Activated CD4-positive, alpha-beta T cell treated with anti-CD3 and anti-CD28 coated beads for 36 hours (primary cell): Measurements from ENCODE around the gene FSTL4. TPM values are rescaled to one million over a fixed set of nuclear protein-coding genes. Genes with fewer than 3 reads are reported as not detected.
"Not testable (repeated sequence)": the region's sequence is repeated elsewhere in the genome, so short reads cannot be mapped to it uniquely, and the experiment has no call there.

Experiments used
- ATAC-seq: fragments of 200-7000 bp; cut with Tn5 transposase; one replicate; pipeline ENCODE4 v1.10.0; 2021; ENCODE audit warnings: mild to moderate bottlenecking, moderate library complexity
- CTCF ChIA-PET: fragments of 350-600 bp; sonication (Branson Sonifier 250); formaldehyde crosslinking; loops from one replicate; lab custom pipeline; 2021; ENCODE audit warnings: antibody characterized with exemption; lab: Charles Lee
- POLR2A ChIA-PET: fragments of 350-600 bp; sonication (Branson Sonifier 250); formaldehyde crosslinking; loops from one replicate; lab custom pipeline; 2021; ENCODE audit warnings: antibody characterized with exemption, inconsistent platforms; lab: Charles Lee
- DNase-seq: peaks from one replicate; pipeline ENCODE4 v3.0.0-alpha.2; 2020
- H3K27ac Mint-ChIP-seq: one replicate; pipeline ENCODE4 v1.8.0; 2021; ENCODE audit warnings: mixed read lengths
- H3K27me3 Mint-ChIP-seq: one replicate; pipeline ENCODE4 v1.8.0; 2021; ENCODE audit warnings: mixed read lengths
- H3K36me3 Mint-ChIP-seq: one replicate; pipeline ENCODE4 v1.8.0; 2021; ENCODE audit warnings: low read depth, mixed read lengths
- H3K4me1 Mint-ChIP-seq: one replicate; pipeline ENCODE4 v1.8.0; 2021; ENCODE audit warnings: mixed read lengths
- H3K4me3 Mint-ChIP-seq: one replicate; pipeline ENCODE4 v1.8.0; 2021; ENCODE audit warnings: mild to moderate bottlenecking, moderate library complexity, mixed read lengths
- H3K9me3 Mint-ChIP-seq: one replicate; pipeline ENCODE4 v1.8.0; 2021; ENCODE audit warnings: low read depth, mixed read lengths
- intact Hi-C, 2 experiments: fragments of 100-400 bp; cut with DNase I in 1 of 2; cut with micrococcal nuclease in 1 of 2; formaldehyde crosslinking; loops; one replicate each; pipeline versions ENCODE4 v1.14.2 to v1.15.1; 2022 to 2024; cut with DNase I, micrococcal nuclease
- total RNA-seq, 2 experiments: library from RNA; stranded (reverse); gene quantifications; one replicate each; pipeline ENCODE4 v1.2.3, GENCODE V29; 2021

FSTL4 gene
- total RNA-seq, 2 experiments from 2014 or later, result not detected

GRCh38 chr5:133201310-133201709 lies 411.0 kb downstream of the FSTL4 start:
- H3K4me3 Mint-ChIP-seq, result no peak overlapping the region
- no peaks in the 10 kb centered on the region for H3K27me3 Mint-ChIP-seq
- ChIA-PET CTCF (no interaction called here), POLR2A (no interaction called here)
- intact Hi-C loops, result no loop called here
- H3K27ac Mint-ChIP-seq, result no peak overlapping the region
- ATAC-seq (no peak), DNase-seq (no peak)
- no peaks in the 10 kb centered on the region for H3K36me3 Mint-ChIP-seq
- H3K9me3 Mint-ChIP-seq, result no peaks in the 10 kb centered on the region
- no peaks in the 10 kb centered on the region for H3K4me1 Mint-ChIP-seq

GRCh38 chr5:133200256-133200655 lies 412.1 kb downstream of the FSTL4 start:
- ChIA-PET CTCF (interaction anchor here (0.6 kb wide), 1 partner anchor 150 kb away, joined by 3 read pairs; no protein-coding TSS in a partner anchor), POLR2A (no interaction called here)
- DNase-seq (no peak), ATAC-seq (no peak)
- H3K27me3 Mint-ChIP-seq, result no peaks in the 10 kb centered on the region
- no peaks in the 10 kb centered on the region for H3K9me3 Mint-ChIP-seq
- no peaks in the 10 kb centered on the region for H3K36me3 Mint-ChIP-seq
- H3K4me3 Mint-ChIP-seq, result no peak overlapping the region
- H3K4me1 Mint-ChIP-seq, result no peaks in the 10 kb centered on the region
- intact Hi-C loops, result no loop called here
- H3K27ac Mint-ChIP-seq, result no peak overlapping the region

GRCh38 chr5:133199417-133200178 lies 412.7 kb downstream of the FSTL4 start:
- no peaks in the 10 kb centered on the region for H3K27me3 Mint-ChIP-seq
- intact Hi-C loops, result no loop called here
- no peak overlapping the region for H3K4me3 Mint-ChIP-seq
- ATAC-seq (no peak), DNase-seq (no peak)
- H3K27ac Mint-ChIP-seq, result no peak overlapping the region
- no peaks in the 10 kb centered on the region for H3K9me3 Mint-ChIP-seq
- CTCF ChIA-PET, result no interaction called here
- POLR2A ChIA-PET, result no interaction called here
- H3K4me1 Mint-ChIP-seq, result no peaks in the 10 kb centered on the region
- H3K36me3 Mint-ChIP-seq, result no peaks in the 10 kb centered on the region

GRCh38 chr5:133198511-133198910 lies 413.8 kb downstream of the FSTL4 start:
- no peaks in the 10 kb centered on the region for H3K27me3 Mint-ChIP-seq
- no peaks in the 10 kb centered on the region for H3K36me3 Mint-ChIP-seq
- DNase-seq, result no peak
- H3K9me3 Mint-ChIP-seq, result no peaks in the 10 kb centered on the region
- intact Hi-C loops, result no loop called here
- H3K27ac Mint-ChIP-seq, result no peak overlapping the region
- no peaks in the 10 kb centered on the region for H3K4me1 Mint-ChIP-seq
- no peak for ATAC-seq
- ChIA-PET POLR2A (no interaction called here), CTCF (no interaction called here)
- H3K4me3 Mint-ChIP-seq, result no peak overlapping the region

- Mint-ChIP-seq H3K4me3 (no peak overlapping the region), H3K4me1 (no peaks in the 10 kb centered on the region), H3K36me3 (no peaks in the 10 kb centered on the region), H3K27me3 (no peaks in the 10 kb centered on the region), H3K9me3 (no peaks in the 10 kb centered on the region), H3K27ac (no peak overlapping the region)
- CTCF ChIA-PET, result interaction anchor here (0.7 kb wide), 1 partner anchor 817 kb away, joined by 3 read pairs; no protein-coding TSS in a partner anchor
- ATAC-seq, result no peak
- intact Hi-C loops, result no loop called here
- no peak for DNase-seq
- POLR2A ChIA-PET, result no interaction called here
Measured at GRCh38 chr5:133196441-133197085, 415.8 kb downstream of the FSTL4 start.

GRCh38 chr5:133195250-133195649 lies 417.1 kb downstream of the FSTL4 start:
- H3K27me3 Mint-ChIP-seq, result no peaks in the 10 kb centered on the region
- CTCF ChIA-PET, result interaction anchor here (0.5 to 0.6 kb wide), 2 partner anchors 93 to 693 kb away, joined by 3 to 4 read pairs; no protein-coding TSS in a partner anchor
- intact Hi-C loops, result no loop called here
- DNase-seq (no peak), ATAC-seq (no peak)
- no peak overlapping the region for H3K27ac Mint-ChIP-seq
- no peaks in the 10 kb centered on the region for H3K4me1 Mint-ChIP-seq
- H3K9me3 Mint-ChIP-seq, result no peaks in the 10 kb centered on the region
- POLR2A ChIA-PET, result no interaction called here
- no peak overlapping the region for H3K4me3 Mint-ChIP-seq
- no peaks in the 10 kb centered on the region for H3K36me3 Mint-ChIP-seq

- Mint-ChIP-seq H3K9me3 (no peaks in the 10 kb centered on the region), H3K27ac (no peak overlapping the region), H3K4me3 (no peak overlapping the region), H3K36me3 (no peaks in the 10 kb centered on the region), H3K4me1 (no peaks in the 10 kb centered on the region), H3K27me3 (peaks cover 2% of the 10 kb centered on the region)
- DNase-seq (no peak), ATAC-seq (no peak)
- POLR2A ChIA-PET, result no interaction called here
- intact Hi-C loops, result no loop called here
- CTCF ChIA-PET, result no interaction called here
Measured at GRCh38 chr5:133193794-133194193, 418.5 kb downstream of the FSTL4 start.

GRCh38 chr5:133192716-133193115 lies 419.6 kb downstream of the FSTL4 start:
- ChIA-PET CTCF (interaction anchor here (0.6 to 0.7 kb wide), 2 partner anchors 81 to 82 kb away, joined by 3 read pairs; no protein-coding TSS in a partner anchor), POLR2A (no interaction called here)
- Mint-ChIP-seq H3K9me3 (no peaks in the 10 kb centered on the region), H3K36me3 (no peaks in the 10 kb centered on the region), H3K27ac (no peak overlapping the region), H3K4me1 (no peaks in the 10 kb centered on the region), H3K27me3 (peaks cover 2% of the 10 kb centered on the region), H3K4me3 (no peak overlapping the region)
- ATAC-seq (no peak), DNase-seq (no peak)
- intact Hi-C loops, result no loop called here

- POLR2A ChIA-PET, result no interaction called here
- DNase-seq (no peak), ATAC-seq (no peak)
Measured at GRCh38 chr5:133189881-133190280, 422.5 kb downstream of the FSTL4 start.

GRCh38 chr5:133179405-133179804 lies 432.9 kb downstream of the FSTL4 start:
- DNase-seq, result no peak
- Mint-ChIP-seq H3K36me3 (no peaks in the 10 kb centered on the region), H3K4me1 (no peaks in the 10 kb centered on the region), H3K4me3 (no peak overlapping the region), H3K27me3 (no peaks in the 10 kb centered on the region), H3K9me3 (no peaks in the 10 kb centered on the region), H3K27ac (no peak overlapping the region)
- ChIA-PET CTCF (no interaction called here), POLR2A (no interaction called here)
- no peak for ATAC-seq
- intact Hi-C loops, result no loop called here

More at GRCh38 chr5:133189881-133190280, 422.5 kb downstream of the FSTL4 start:
- Mint-ChIP-seq H3K9me3 (no peaks in the 10 kb centered on the region), H3K4me1 (no peaks in the 10 kb centered on the region), H3K36me3 (no peaks in the 10 kb centered on the region), H3K27ac (no peak overlapping the region), H3K4me3 (no peak overlapping the region), H3K27me3 (peaks cover 2% of the 10 kb centered on the region)
- CTCF ChIA-PET, result interaction anchor here (0.6 kb wide), 1 partner anchor 137 kb away, joined by 3 read pairs; no protein-coding TSS in a partner anchor
- intact Hi-C loops, result no loop called here

GRCh38 chr5:133170756-133171387 lies 441.5 kb downstream of the FSTL4 start:
- ATAC-seq, result peak; percentile 49
- ChIA-PET POLR2A (interaction anchor here (0.6 kb wide), 1 partner anchor 64 kb away, joined by 4 read pairs; no protein-coding TSS in a partner anchor), CTCF (interaction anchor here (0.6 to 1.6 kb wide), 3 partner anchors 60 to 667 kb away, joined by 3 to 7 read pairs (median 3); no protein-coding TSS in a partner anchor)
- H3K4me3 Mint-ChIP-seq, H3K36me3 Mint-ChIP-seq, intact Hi-C loops, H3K27me3 Mint-ChIP-seq: not testable (repeated sequence)
- Mint-ChIP-seq H3K4me1 (peaks cover 19% of the 10 kb centered on the region), H3K9me3 (peaks cover 10% of the 10 kb centered on the region), H3K27ac (peak overlapping the region; percentile 37)
- peak; percentile 55 for DNase-seq
